NCI-H510A treated with DMSO at 0.1 percent for 48 hours (cell line): ENCODE results near the gene EID2B.

Experiments
- DNase-seq: peaks from one replicate; lab custom pipeline; 2025; lab: John Stamatoyannopoulos, UW

Gene EID2B

DNA sequence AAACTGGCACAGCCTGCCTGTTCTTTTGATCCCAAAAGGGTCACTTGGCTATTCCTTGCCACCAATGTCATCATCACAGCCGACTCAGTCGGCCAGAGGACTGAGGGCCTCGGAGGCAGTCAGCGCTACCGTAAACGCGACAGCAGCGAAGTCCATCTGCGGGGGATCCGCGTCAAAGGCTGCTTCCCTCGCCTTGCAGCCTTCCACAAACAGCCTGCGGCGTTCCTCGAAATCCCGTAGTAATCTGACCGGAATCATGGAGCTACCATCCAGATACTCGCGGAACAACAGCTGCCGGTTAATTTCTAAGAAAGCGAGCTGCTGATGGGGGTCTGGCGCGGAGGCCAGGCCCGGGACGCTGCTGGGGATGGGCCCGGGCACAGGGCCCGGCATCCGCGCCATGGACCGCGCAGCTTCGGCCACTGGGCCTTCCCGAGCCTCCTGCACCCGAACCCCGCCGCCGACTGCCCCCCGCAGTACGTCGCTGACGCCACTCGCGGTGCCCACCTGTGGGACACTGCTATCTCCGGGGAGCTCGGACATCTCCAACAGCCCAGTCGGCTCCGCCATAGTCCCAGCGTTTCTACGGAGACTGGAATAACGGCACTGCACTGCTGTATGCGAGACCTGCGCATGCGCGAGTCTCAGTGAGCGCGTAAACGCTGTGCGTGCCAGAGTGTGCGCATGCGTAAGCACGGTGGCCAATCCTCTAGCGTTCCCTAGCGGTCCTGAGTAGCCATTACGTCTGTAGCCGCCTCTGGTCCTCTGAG, at the start of gene EID2B:
EID2B (minus strand) TSS at position 620 of the 770 bp plus-strand sequence; CDS start at position 570, 50 bp downstream.
- peak; percentile 97 for DNase-seq

GRCh38 chr19:39582442-39582841, 49.8 kb upstream of the EID2B start:
- DNase-seq, result no peak

DNA sequence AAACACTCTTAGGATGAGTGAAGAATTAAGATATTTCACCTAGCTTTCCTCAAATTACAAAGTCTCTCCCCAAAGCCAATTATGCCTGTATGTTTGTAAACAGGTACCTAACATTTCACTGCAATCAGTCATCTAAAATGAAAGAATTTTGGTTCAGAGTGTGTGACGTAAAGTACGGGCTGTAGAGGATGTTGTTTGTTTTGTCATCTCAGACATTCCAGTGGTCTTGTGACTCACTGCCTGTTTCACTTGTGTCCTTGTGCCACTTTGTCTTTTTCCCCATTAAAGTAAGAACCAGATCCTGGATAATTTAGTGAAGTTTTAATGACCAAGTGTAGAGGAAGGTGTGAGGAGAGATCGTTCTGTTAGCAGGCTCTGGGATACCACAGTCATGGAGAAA, 36.0 kb upstream of the EID2B start:
- DNase-seq, result no peak

- DNase-seq, result no peak
Observed at GRCh38 chr19:39566064-39566463, 33.4 kb upstream of the EID2B start.

DNA sequence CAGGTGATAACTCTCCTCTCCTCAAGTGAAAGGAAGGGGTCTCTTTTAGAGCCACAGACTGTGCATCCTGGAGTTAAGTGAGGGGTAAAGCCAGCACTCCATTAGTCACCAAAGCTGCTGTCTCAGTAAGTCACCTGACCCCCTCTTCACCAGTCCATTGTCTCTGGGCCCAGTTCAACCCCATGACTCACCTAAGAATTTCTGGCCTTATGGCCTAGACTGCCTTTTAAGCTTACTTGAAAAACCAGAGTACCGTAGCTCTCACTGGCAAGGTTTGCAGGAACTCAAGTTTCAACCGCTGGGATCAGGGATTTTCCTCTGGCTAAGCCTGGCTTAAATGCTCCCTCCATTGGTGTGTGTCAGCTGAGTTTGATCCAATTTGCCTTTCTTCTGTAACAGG, 30.8 kb upstream of the EID2B start:
- no peak for DNase-seq

GRCh38 chr19:39558624-39559117, 26.0 kb upstream of the EID2B start:
- DNase-seq, result peak; percentile 34

DNA sequence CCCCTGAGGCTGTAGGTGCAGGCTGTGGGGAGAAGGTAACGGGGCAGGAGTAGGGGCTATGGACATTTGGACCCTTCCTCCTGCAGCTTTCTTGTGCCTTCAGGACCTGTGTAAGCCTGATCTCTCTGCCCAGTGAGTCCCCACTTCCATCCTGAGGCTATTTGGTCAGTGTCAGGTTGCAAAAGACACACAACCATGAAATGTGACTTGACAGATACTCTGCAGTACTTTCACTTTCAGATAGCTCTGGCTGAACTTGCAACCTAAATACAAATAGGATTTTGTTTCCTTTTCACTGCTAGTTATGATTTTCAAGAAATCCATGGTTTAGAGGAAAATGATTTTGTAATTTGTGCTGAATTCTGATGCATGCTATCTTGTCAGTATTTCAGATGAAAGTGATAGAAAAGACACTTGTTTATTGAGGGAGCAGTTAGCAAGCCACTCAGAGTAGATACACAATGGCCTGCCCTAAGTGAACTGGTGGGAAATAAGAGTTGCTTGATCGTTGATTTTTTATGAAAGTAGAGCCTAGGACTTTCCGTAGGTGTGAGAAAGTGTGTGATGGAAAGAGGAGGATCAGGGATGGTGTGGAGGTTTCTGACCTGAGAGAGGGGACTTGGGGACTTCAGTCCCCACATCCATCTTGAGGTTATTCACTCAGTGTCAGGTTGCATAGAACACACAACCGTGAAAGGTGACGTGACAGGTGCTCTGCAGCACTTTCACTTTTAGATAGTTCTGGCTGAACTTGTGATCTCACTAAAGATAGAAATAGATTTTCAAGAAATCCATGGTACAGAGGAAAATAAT, 25.4 kb upstream of the EID2B start:
- peak; percentile 55 for DNase-seq

- DNase-seq, result no peak
Observed at GRCh38 chr19:39555883-39556282, 23.2 kb upstream of the EID2B start.

DNA sequence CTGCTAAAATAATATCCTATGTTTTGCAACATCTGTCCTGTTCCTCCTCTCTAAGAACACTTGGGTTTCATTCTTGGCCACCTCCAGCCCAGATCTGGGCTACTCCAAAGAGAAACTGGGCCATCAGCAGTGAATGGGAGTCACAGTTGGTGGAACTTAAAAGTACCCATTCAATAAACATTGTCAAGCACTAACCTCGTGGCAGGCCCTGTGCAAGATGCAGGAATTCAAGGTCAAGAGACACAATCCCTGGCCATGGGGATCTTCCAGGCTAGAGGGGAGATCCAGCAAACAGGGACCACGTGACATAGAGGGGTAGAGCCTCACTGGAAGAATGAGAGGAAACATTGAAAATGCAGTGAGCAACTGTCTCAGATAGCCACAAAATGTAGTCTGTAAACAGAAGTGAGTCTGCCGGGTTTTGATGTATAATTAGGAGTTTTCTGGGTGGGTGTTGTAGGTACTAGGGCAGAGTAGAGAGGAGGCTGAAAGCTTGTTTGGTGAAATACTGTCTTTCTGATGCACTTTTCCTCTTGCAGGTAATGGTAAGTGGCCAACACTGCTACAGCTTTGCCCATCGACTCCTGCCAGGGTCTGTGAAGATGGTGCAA, 22.2 kb upstream of the EID2B start:
- DNase-seq, result no peak

GRCh38 chr19:39553082-39553652, 20.5 kb upstream of the EID2B start:
- DNase-seq, result no peak

GRCh38 chr19:39550197-39550596, 17.5 kb upstream of the EID2B start:
- no peak for DNase-seq

- DNase-seq, result no peak
Observed at GRCh38 chr19:39546599-39546998, 13.9 kb upstream of the EID2B start.

DNA sequence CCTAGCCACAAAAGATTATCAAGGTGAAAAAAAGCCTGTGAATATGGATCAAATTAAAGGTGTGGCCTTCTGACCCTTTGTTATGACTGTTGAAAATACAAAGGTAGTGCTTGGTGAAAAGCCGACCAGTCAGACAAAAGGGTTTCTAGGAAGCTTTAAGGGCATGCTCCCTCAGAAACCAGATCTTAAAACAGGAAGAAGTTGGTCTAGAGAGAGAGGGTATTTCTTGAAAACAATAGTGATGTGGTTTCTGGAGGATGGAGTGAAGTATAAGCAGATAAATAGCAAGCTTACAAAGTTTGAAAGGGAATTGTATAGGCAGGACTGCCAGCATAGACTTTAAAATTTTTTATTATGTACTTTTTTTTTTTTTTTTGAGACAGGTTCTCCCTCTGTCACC, 12.3 kb upstream of the EID2B start:
- DNase-seq, result no peak

GRCh38 chr19:39544226-39544903, 11.7 kb upstream of the EID2B start:
- DNase-seq, result no peak

DNA sequence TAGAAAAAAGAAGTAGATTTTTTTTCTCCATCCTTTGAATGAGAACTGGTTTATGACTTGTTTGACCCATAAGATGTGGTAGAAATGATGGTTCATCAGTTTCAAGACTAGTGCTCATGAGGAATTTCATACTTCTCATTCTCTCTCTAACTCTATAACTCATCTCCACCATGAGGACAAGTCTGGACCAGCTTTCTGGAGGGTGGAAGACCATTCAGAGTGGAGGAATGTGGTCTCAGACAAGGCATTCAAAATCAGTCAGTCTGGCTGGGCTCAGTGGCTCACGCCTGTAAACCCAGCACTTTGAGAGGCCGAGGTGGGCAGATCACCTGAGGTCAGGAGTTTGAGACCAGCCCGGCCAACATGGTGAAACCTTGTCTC, 10.8 kb upstream of the EID2B start:
- DNase-seq, result no peak

- DNase-seq, result no peak
Observed at GRCh38 chr19:39542206-39542605, 9.6 kb upstream of the EID2B start.

GRCh38 chr19:39540333-39540673, 7.7 kb upstream of the EID2B start:
- no peak for DNase-seq

- DNase-seq, result peak; percentile 96
Observed at GRCh38 chr19:39539518-39540332, 7.1 kb upstream of the EID2B start, which contains the start of gene EID2. Gene EID2, minus strand, starts transcription at chr19:39540161. Its CDS starts 82 bp downstream, at chr19:39540079.

DNA sequence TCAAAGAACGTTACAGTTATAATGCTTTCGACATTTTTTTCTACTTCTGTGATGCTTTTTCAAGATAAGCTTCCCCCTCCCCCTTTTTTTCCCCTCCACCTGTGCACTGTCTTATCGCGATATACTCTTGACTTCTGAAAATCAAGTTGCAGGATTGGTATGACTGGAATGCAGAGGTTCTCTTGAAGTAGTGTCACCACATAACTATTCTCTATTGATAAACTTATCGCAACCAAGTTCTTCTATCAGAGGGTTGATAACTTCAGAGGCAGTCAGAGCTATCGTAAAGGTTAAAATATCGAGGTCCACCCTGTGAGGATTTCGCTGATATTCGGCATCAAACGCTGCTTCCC, 6.5 kb upstream of the EID2B start:
- peak; percentile 11 for DNase-seq

GRCh38 chr19:39533791-39534190, 1.1 kb upstream of the EID2B start:
- no peak for DNase-seq

DNA sequence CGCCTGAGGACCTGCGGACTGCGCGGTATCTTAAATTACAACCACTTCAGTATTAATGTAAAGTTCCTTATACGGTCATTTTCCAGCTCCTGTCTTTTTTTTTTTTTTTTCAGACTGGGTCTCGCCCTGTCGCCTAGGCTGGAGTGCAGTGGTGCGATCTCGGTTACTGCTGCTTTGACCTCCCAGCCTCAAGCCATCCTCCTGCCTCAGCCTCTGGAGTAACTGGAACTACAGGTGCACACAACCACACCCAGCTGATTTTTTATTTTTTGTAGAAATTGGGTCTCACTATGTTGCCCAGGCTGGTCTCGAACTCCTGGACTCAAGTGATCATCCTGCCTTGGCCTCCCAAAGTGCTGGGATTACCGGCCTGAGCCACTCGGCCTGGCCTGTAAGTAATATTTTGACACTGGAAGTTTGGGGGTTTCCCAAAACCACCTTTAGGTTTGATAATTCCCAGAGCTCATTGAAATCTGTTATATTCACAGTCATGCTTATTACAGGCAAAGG, 406 bp upstream of the EID2B start:
- no peak for DNase-seq
